GM23248 (cell line): ENCODE results near the gene KCNQ4. TPM values are rescaled to one million over a fixed set of nuclear protein-coding genes. Genes with fewer than 3 reads are reported as not detected.
A peak's percentile ranks its signal among the peaks of the same experiment; 100 is the strongest.

Source experiments
- DNase-seq: peaks from one replicate; pipeline ENCODE4 v3.0.0-alpha.2; 2015
- H2AFZ ChIP-seq: fragments of 200-600 bp; sonication (generic); 2 replicates; pipeline ENCODE4 v1.6.1; 2016; ENCODE audit warnings: antibody characterized with exemption
- H3F3A ChIP-seq: fragments of 200-600 bp; sonication (generic); 2 replicates; pipeline ENCODE4 v1.6.1; 2016; ENCODE audit warnings: mild to moderate bottlenecking, antibody characterized with exemption, mixed run types; ENCODE audit not compliant: insufficient read depth
- H3K27ac ChIP-seq: fragments of 200-600 bp; sonication (generic); 2 replicates; pipeline ENCODE4 v1.5.1; 2016; ENCODE audit warnings: mild to moderate bottlenecking
- H3K27me3 ChIP-seq: fragments of 200-600 bp; sonication (generic); replicated peaks from 2 replicates; pipeline ENCODE4 v1.6.1; 2016; ENCODE audit warnings: mild to moderate bottlenecking; ENCODE audit not compliant: insufficient read depth
- H3K36me3 ChIP-seq: fragments of 200-600 bp; sonication (generic); 2 replicates; pipeline ENCODE4 v1.6.1; 2016; ENCODE audit warnings: low read depth, mild to moderate bottlenecking
- H3K4me1 ChIP-seq: fragments of 200-600 bp; sonication (generic); 2 replicates; pipeline ENCODE4 v1.6.1; 2016; ENCODE audit warnings: mild to moderate bottlenecking; ENCODE audit not compliant: insufficient read depth
- H3K4me2 ChIP-seq: fragments of 200-600 bp; sonication (generic); one replicate; pipeline ENCODE4 v1.6.1; 2016; ENCODE audit warnings: mild to moderate bottlenecking; ENCODE audit not compliant: unreplicated experiment
- H3K4me3 ChIP-seq: fragments of 200-600 bp; sonication (generic); 2 replicates; pipeline ENCODE4 v1.5.1; 2016; ENCODE audit warnings: mild to moderate bottlenecking
- H3K79me2 ChIP-seq: fragments of 200-600 bp; sonication (generic); 2 replicates; pipeline ENCODE4 v1.6.1; 2016; ENCODE audit warnings: mild to moderate bottlenecking; ENCODE audit not compliant: insufficient read depth
- H3K9ac ChIP-seq: fragments of 200-600 bp; sonication (generic); 2 replicates; pipeline ENCODE4 v1.6.1; 2016; ENCODE audit warnings: mild to moderate bottlenecking
- H3K9me2 ChIP-seq: fragments of 200-600 bp; sonication (generic); 2 replicates; pipeline ENCODE4 v1.6.1; 2016; ENCODE audit warnings: mixed run types, mild to moderate bottlenecking, moderate library complexity; ENCODE audit not compliant: insufficient read depth
- H3K9me3 ChIP-seq: fragments of 200-600 bp; sonication (generic); one replicate; pipeline ENCODE4 v1.6.1; 2017; ENCODE audit warnings: low read depth
- H4K20me1 ChIP-seq: fragments of 200-600 bp; sonication (generic); 2 replicates; pipeline ENCODE4 v1.6.0; 2016; ENCODE audit not compliant: insufficient read depth
- EZH2 ChIP-seq: fragments of 200-600 bp; sonication (generic); IDR thresholded peaks from 2 replicates; pipeline ENCODE4 v1.6.1; 2018; ENCODE audit warnings: antibody characterized with exemption, mild to moderate bottlenecking; ENCODE audit not compliant: insufficient read depth, poor library complexity, severe bottlenecking
- EZH2phosphoT487 ChIP-seq: fragments of 200-600 bp; sonication (generic); IDR thresholded peaks from 2 replicates; pipeline ENCODE4 v1.6.1; 2018; ENCODE audit warnings: antibody characterized with exemption, moderate library complexity, mild to moderate bottlenecking, low read depth; ENCODE audit not compliant: insufficient read depth
- WGBS, 2 experiments: methylation state at CpG; one replicate each; pipeline ENCODE4 v1.1.6; 2015 to 2017; ENCODE audit warnings: low lambda C conversion rate in 2 of 2, low coverage in 1 of 2; ENCODE audit errors: missing lambda C conversion rate in 2 of 2; 5-methylcytosine and 5-hydroxymethylcytosine counted together
- in situ Hi-C: fragments of 300-500 bp; cut with MboI; formaldehyde crosslinking; loops from 2 replicates; pipeline ENCODE4 v1.15.0; 2020
- polyA plus RNA-seq: library from polyadenylated mRNA; unstranded; fragments of >200 nt; fragmentation: Nextera tagmentation; extraction: Ambion mirVana; gene quantifications from 2 replicates; pipeline ENCODE4 v1.2.1, GENCODE V29; 2016
- total RNA-seq: library from RNA; depleted of rRNA; stranded (reverse); fragments of >200 nt; shearing (Covaris generic); gene quantifications from 2 replicates; pipeline ENCODE4 v1.2.3, GENCODE V29; 2014

The KCNQ4 gene
- total and polyA plus RNA-seq, 2 experiments from 2014 or later: not detected

- Histone ChIP-seq H3K79me2 (peaks cover 12% of the 10 kb centered on the region; the same call in 1 of the 2 replicates), H4K20me1 (no peaks in the 10 kb centered on the region), H3K4me2 (no peak overlapping the region), H2AFZ (no peak overlapping the region), H3K4me1 (peaks cover 19% of the 10 kb centered on the region), H3K9me3 (no peaks in the 10 kb centered on the region), H3K9ac (no peak overlapping the region), H3K27me3 (no peaks in the 10 kb centered on the region), H3K4me3 (no peak overlapping the region), H3K36me3 (peaks cover 13% of the 10 kb centered on the region; the same call in 1 of the 2 replicates), H3K9me2 (no peaks in the 10 kb centered on the region), H3F3A (peaks cover 9% of the 10 kb centered on the region; the same call in 1 of the 2 replicates), H3K27ac (no peak overlapping the region)
- in situ Hi-C loops: no loop called here
- no peak for DNase-seq
- TF ChIP-seq EZH2 (no peak), EZH2phosphoT487 (no peak)
- 85 to 91% methylated on average over 5 of the region's 5 CpGs for WGBS, 2 experiments
These were observed 34.5 kb upstream of the KCNQ4 start for GRCh38 chr1:40748841-40749718.

DNA sequence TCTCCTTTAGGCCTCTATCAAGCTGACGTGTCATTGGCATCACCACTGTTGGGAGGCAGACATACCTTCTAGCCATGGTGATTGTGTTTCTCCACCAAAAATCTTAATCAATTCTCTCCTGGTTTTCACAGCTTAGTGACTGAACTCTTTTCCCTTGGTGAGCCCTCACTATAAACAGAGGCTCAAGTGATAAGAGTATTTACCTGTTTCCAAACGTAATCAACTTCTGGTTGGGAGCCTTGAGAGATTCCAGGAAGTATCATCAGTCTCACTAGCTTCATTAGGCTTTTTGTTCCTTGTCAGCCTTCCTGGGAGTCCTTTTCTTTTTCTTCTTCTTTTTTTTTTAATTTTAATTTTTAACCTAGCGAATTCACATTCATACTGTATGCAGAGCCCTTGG, 33.8 kb upstream of the KCNQ4 start:
- no peak overlapping the region for H2AFZ ChIP-seq
- no peaks in the 10 kb centered on the region for H3K9me2 ChIP-seq
- no peak for TF ChIP-seq EZH2phosphoT487
- TF ChIP-seq EZH2: no peak
- H3K4me3 ChIP-seq: no peak overlapping the region
- H3K79me2 ChIP-seq: peaks cover 12% of the 10 kb centered on the region; the same call in 1 of the 2 replicates
- no peak overlapping the region for H3K4me2 ChIP-seq
- DNase-seq: no peak
- H3K9ac ChIP-seq: no peak overlapping the region
- peaks cover 6% of the 10 kb centered on the region; the same call in 1 of the 2 replicates for H3F3A ChIP-seq
- 80 to 87% methylated on average over 3 of the region's 3 CpGs for WGBS, 2 experiments
- in situ Hi-C loops: no loop called here
- no peaks in the 10 kb centered on the region for H4K20me1 ChIP-seq
- H3K27ac ChIP-seq: no peak overlapping the region
- no peaks in the 10 kb centered on the region for H3K9me3 ChIP-seq
- H3K36me3 ChIP-seq: peaks cover 13% of the 10 kb centered on the region; the same call in 1 of the 2 replicates
- H3K27me3 ChIP-seq: no peaks in the 10 kb centered on the region
- H3K4me1 ChIP-seq: peaks cover 18% of the 10 kb centered on the region

- in situ Hi-C loops: no loop called here
- H3K9me2 ChIP-seq: no peaks in the 10 kb centered on the region
- H3K4me2 ChIP-seq: no peak overlapping the region
- no peak overlapping the region for H3K27ac ChIP-seq
- H3K4me3 ChIP-seq: no peak overlapping the region
- peaks cover 16% of the 10 kb centered on the region; the same call in 1 of the 2 replicates for H3K36me3 ChIP-seq
- WGBS, 2 experiments: 85 to 92% methylated on average over 2 of the region's 2 CpGs
- H3F3A ChIP-seq: peaks cover 2% of the 10 kb centered on the region; the same call in 1 of the 2 replicates
- peak; percentile 42 for DNase-seq
- H3K9me3 ChIP-seq: no peaks in the 10 kb centered on the region
- peaks cover 12% of the 10 kb centered on the region; the same call in 1 of the 2 replicates for H3K79me2 ChIP-seq
- H3K4me1 ChIP-seq: peaks cover 12% of the 10 kb centered on the region
- no peaks in the 10 kb centered on the region for H3K27me3 ChIP-seq
- H4K20me1 ChIP-seq: no peaks in the 10 kb centered on the region
- no peak overlapping the region for H3K9ac ChIP-seq
- TF ChIP-seq EZH2phosphoT487 (no peak), EZH2 (no peak)
- no peak overlapping the region for H2AFZ ChIP-seq
These were observed 33.1 kb upstream of the KCNQ4 start for GRCh38 chr1:40750451-40750908.

DNA sequence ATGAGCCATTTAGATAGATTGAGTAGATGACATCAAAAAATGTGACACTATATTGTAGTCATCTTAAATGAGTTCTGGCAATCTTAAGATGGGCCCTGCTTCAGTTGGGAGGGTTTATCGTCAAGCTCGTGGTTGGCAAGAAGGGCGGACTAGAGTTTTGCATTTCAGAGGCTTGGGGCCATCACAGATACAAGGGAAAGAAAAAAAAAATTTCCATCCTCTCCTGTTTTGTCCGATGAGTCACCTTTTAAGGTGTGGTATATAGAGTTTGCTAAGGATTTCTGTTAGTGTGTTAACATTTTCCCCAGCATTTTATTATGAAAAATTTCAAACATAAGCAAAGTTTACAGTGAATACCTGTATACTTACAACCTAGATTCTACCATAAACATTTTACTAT, 31.8 kb upstream of the KCNQ4 start:
- WGBS, 2 experiments: 88 to 90% methylated on average over 4 of the region's 4 CpGs
- DNase-seq: no peak
- Histone ChIP-seq H4K20me1 (no peaks in the 10 kb centered on the region), H3K9me3 (no peaks in the 10 kb centered on the region), H3K79me2 (peaks cover 2% of the 10 kb centered on the region; the same call in 1 of the 2 replicates), H3K9ac (no peak overlapping the region), H3K4me2 (no peak overlapping the region), H3K36me3 (peaks cover 24% of the 10 kb centered on the region; the same call in 1 of the 2 replicates), H3F3A (no peaks in the 10 kb centered on the region), H3K27ac (no peak overlapping the region), H3K9me2 (no peaks in the 10 kb centered on the region), H2AFZ (no peak overlapping the region), H3K27me3 (no peaks in the 10 kb centered on the region), H3K4me1 (peaks cover 8% of the 10 kb centered on the region; the same call in 1 of the 2 replicates), H3K4me3 (no peak overlapping the region)
- in situ Hi-C loops: no loop called here
- TF ChIP-seq EZH2phosphoT487 (no peak), EZH2 (no peak)
